PC-9 (cell line): ENCODE measurements around the gene AASS. TPM values are rescaled to one million over a fixed set of nuclear protein-coding genes. Genes with fewer than 3 reads are reported as not detected.

ENCODE experiments used
- BruUV-seq: library from RNA; stranded (reverse); fragments of 400-500 nt; replicated peaks from 2 replicates; lab custom pipeline; 2021; lab: Mats Ljungman, UMichigan
- CTCF ChIA-PET: fragments of 300-600 bp; sonication (Branson Sonifier 250); formaldehyde crosslinking; loops from one replicate; lab custom pipeline; 2022; ENCODE audit warnings: antibody characterized with exemption; lab: Charles Lee
- POLR2A ChIA-PET: fragments of 300-600 bp; sonication (Branson Sonifier 250); formaldehyde crosslinking; loops from one replicate; lab custom pipeline; 2022; ENCODE audit warnings: antibody characterized with exemption; ENCODE audit not compliant: unreplicated experiment; lab: Charles Lee
- DNase-seq, 2 experiments: peaks; one replicate each; pipeline versions ENCODE4 v3.0.0 to v3.0.0-alpha.2; 2015 to 2022; ENCODE audit warnings: mixed read lengths in 1 of 2
- H2AFZ ChIP-seq: fragments of 200-600 bp; sonication (generic); 2 replicates; pipeline ENCODE4 v1.8.1; 2017; ENCODE audit warnings: antibody characterized with exemption
- H3F3A ChIP-seq: fragments of 200-600 bp; sonication (generic); 2 replicates; pipeline ENCODE4 v1.8.1; 2017; ENCODE audit warnings: antibody characterized with exemption, mild to moderate bottlenecking, low read depth; ENCODE audit not compliant: insufficient read depth
- H3K27ac ChIP-seq: fragments of 200-600 bp; sonication (generic); 2 replicates; pipeline ENCODE4 v1.6.1; 2016; ENCODE audit warnings: mixed run types
- H3K27me3 ChIP-seq: fragments of 200-600 bp; sonication (generic); 2 replicates; pipeline ENCODE4 v1.6.1; 2016; ENCODE audit warnings: low read depth, mixed run types; ENCODE audit not compliant: insufficient read depth
- H3K36me3 ChIP-seq: fragments of 200-600 bp; sonication (generic); 2 replicates; pipeline ENCODE4 v1.6.1; 2016; ENCODE audit warnings: low read depth, mixed run types
- H3K4me1 ChIP-seq: fragments of 200-600 bp; sonication (generic); replicated peaks from 2 replicates; pipeline ENCODE4 v1.6.1; 2016; ENCODE audit warnings: mixed run types; ENCODE audit not compliant: insufficient read depth
- H3K4me2 ChIP-seq: fragments of 200-600 bp; sonication (generic); 2 replicates; pipeline ENCODE4 v1.6.1; 2017; ENCODE audit warnings: mixed run types
- H3K4me3 ChIP-seq: fragments of 200-600 bp; sonication (generic); 2 replicates; pipeline ENCODE4 v1.6.1; 2016; ENCODE audit warnings: mixed run types
- H3K79me2 ChIP-seq: fragments of 200-600 bp; sonication (generic); 2 replicates; pipeline ENCODE4 v1.6.1; 2017; ENCODE audit warnings: low read depth, mixed run types
- H3K9me2 ChIP-seq: fragments of 200-600 bp; sonication (generic); 2 replicates; pipeline ENCODE4 v1.8.1; 2017; ENCODE audit warnings: mild to moderate bottlenecking; ENCODE audit not compliant: insufficient read depth
- H3K9me3 ChIP-seq: fragments of 200-600 bp; sonication (generic); 2 replicates; pipeline ENCODE4 v1.8.1; 2016; ENCODE audit warnings: low read depth; ENCODE audit not compliant: insufficient read depth
- H4K20me1 ChIP-seq: fragments of 200-600 bp; sonication (generic); 2 replicates; pipeline ENCODE4 v1.8.1; 2017; ENCODE audit not compliant: insufficient read depth
- EZH2 ChIP-seq: fragments of 200-600 bp; sonication (generic); IDR thresholded peaks from 2 replicates; pipeline ENCODE4 v1.8.0; 2017; ENCODE audit warnings: antibody characterized with exemption, low read depth
- intact Hi-C: fragments of 100-400 bp; cut with micrococcal nuclease; formaldehyde crosslinking; loops from one replicate; pipeline ENCODE4 v1.10.0; 2022; ENCODE audit not compliant: unreplicated experiment
- total RNA-seq: library from RNA; stranded (reverse); gene quantifications from 2 replicates; pipeline ENCODE4 v1.2.3, GENCODE V29; 2021
- TF ChIP-seq, protein P1 (sequence below): fragments of 200-600 bp; sonication (generic); conservative IDR thresholded peaks from 2 replicates; pipeline ENCODE4 v1.6.1; 2017; ENCODE audit warnings: mixed run types, antibody characterized with exemption, mild to moderate bottlenecking, moderate library complexity

AASS gene
- total RNA-seq, 1 experiment from 2014 or later, result 8.5 TPM

- H3K4me2 ChIP-seq, result no peak overlapping the region
- H4K20me1 ChIP-seq, result no peaks in the 10 kb centered on the region
- no peaks in the 10 kb centered on the region for H3K27me3 ChIP-seq
- intact Hi-C loops, result no loop called here
- H3K27ac ChIP-seq, result no peak overlapping the region
- BruUV-seq, result no TSS peak
- no peaks in the 10 kb centered on the region for H3K79me2 ChIP-seq
- no peak for TF ChIP-seq EZH2
- TF ChIP-seq, protein P1, sequence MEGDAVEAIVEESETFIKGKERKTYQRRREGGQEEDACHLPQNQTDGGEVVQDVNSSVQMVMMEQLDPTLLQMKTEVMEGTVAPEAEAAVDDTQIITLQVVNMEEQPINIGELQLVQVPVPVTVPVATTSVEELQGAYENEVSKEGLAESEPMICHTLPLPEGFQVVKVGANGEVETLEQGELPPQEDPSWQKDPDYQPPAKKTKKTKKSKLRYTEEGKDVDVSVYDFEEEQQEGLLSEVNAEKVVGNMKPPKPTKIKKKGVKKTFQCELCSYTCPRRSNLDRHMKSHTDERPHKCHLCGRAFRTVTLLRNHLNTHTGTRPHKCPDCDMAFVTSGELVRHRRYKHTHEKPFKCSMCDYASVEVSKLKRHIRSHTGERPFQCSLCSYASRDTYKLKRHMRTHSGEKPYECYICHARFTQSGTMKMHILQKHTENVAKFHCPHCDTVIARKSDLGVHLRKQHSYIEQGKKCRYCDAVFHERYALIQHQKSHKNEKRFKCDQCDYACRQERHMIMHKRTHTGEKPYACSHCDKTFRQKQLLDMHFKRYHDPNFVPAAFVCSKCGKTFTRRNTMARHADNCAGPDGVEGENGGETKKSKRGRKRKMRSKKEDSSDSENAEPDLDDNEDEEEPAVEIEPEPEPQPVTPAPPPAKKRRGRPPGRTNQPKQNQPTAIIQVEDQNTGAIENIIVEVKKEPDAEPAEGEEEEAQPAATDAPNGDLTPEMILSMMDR, result no peak
- no peaks in the 10 kb centered on the region for H3K4me1 ChIP-seq
- no peak overlapping the region for H2AFZ ChIP-seq
- DNase-seq, result no peak
- no peaks in the 10 kb centered on the region for H3F3A ChIP-seq
- ChIA-PET POLR2A (no interaction called here), CTCF (no interaction called here)
- H3K36me3 ChIP-seq, result no peaks in the 10 kb centered on the region
- no peaks in the 10 kb centered on the region for H3K9me3 ChIP-seq
- no peaks in the 10 kb centered on the region for H3K9me2 ChIP-seq
- H3K4me3 ChIP-seq, result no peak overlapping the region
Observed at GRCh38 chr7:122082160-122082559, 61.9 kb downstream of the AASS start.

GRCh38 chr7:122073635-122074034, 70.4 kb downstream of the AASS start:
- TF ChIP-seq, protein P1, result no peak
- no peak for TF ChIP-seq EZH2
- no peak overlapping the region for H3K27ac ChIP-seq
- H4K20me1 ChIP-seq, result no peaks in the 10 kb centered on the region
- H3K27me3 ChIP-seq, result no peaks in the 10 kb centered on the region
- H3K4me2 ChIP-seq, result no peak overlapping the region
- H3K79me2 ChIP-seq, result no peaks in the 10 kb centered on the region
- H2AFZ ChIP-seq, result no peak overlapping the region
- H3K36me3 ChIP-seq, result no peaks in the 10 kb centered on the region
- POLR2A ChIA-PET, result no interaction called here
- no peak overlapping the region for H3K4me3 ChIP-seq
- no TSS peak for BruUV-seq
- DNase-seq, result no peak
- H3F3A ChIP-seq, result no peaks in the 10 kb centered on the region
- intact Hi-C loops, result no loop called here
- no peaks in the 10 kb centered on the region for H3K4me1 ChIP-seq
- CTCF ChIA-PET, result no interaction called here
- H3K9me2 ChIP-seq, result no peaks in the 10 kb centered on the region
- H3K9me3 ChIP-seq, result no peaks in the 10 kb centered on the region

DNA sequence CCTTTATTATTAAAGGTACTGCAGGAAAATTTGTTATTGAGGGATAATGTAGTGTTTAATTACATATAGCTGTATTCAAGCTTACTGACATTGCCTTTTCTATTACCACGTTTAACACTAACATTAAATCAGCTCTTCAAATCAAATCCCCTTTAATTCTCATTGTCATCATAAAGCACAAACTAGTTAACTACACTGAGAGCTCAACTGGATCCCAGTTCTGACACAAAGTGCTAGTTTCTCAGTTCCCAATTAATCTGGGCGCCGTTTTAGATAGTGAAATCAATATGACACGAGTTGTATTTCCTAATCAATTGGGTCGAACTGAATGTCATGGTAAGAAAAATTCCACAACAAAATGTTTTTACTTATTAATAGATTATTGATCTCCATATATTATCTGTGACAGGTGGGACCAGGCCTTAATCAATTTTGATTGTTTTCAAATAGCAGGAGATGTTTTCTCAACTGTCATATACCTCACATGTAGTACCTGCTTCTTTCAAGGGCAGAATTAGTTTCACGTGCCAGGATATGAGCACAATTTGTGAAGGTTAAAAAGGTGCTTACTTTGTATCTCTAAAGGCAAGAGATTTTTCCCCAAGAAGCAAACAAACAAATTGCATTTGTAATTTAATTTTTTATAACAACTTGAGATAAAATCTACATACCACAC, 71.0 kb downstream of the AASS start:
- no TSS peak for BruUV-seq
- Histone ChIP-seq H2AFZ (no peak overlapping the region), H3F3A (no peaks in the 10 kb centered on the region), H3K4me3 (no peak overlapping the region), H3K9me3 (no peaks in the 10 kb centered on the region), H3K9me2 (no peaks in the 10 kb centered on the region), H4K20me1 (no peaks in the 10 kb centered on the region), H3K4me2 (no peak overlapping the region), H3K27me3 (no peaks in the 10 kb centered on the region), H3K27ac (no peak overlapping the region), H3K79me2 (no peaks in the 10 kb centered on the region), H3K36me3 (no peaks in the 10 kb centered on the region), H3K4me1 (no peaks in the 10 kb centered on the region)
- intact Hi-C loops, result no loop called here
- no peak for DNase-seq
- POLR2A ChIA-PET, result no interaction called here
- CTCF ChIA-PET, result no interaction called here
- TF ChIP-seq, protein P1, result no peak
- no peak for TF ChIP-seq EZH2
